Suprapubic skin (tissue), 4 donors: Measurements from ENCODE around the gene AGO1. TPM values are rescaled to one million over a fixed set of nuclear protein-coding genes. Genes with fewer than 3 reads are reported as not detected.
A peak's percentile ranks its signal among the peaks of the same experiment; 100 is the strongest.

Experiments used
- DNase-seq, 2 donors: peaks; one replicate each; pipeline ENCODE4 v3.0.0-alpha.2; 2019; ENCODE audit warnings: low spot score in 2 of 2
- H3K27ac ChIP-seq: fragments of 200-600 bp; sonication (generic); one replicate; pipeline ENCODE4 v1.5.1; 2019
- H3K27me3 ChIP-seq: fragments of 200-600 bp; sonication (generic); one replicate; pipeline ENCODE4 v1.5.1; 2019
- H3K36me3 ChIP-seq: fragments of 200-600 bp; sonication (generic); one replicate; pipeline ENCODE4 v1.5.1; 2019
- H3K4me1 ChIP-seq: fragments of 200-600 bp; sonication (generic); one replicate; pipeline ENCODE4 v1.5.1; 2019
- H3K4me3 ChIP-seq: fragments of 200-600 bp; sonication (generic); one replicate; pipeline ENCODE4 v1.5.1; 2019; ENCODE audit warnings: mild to moderate bottlenecking
- H3K9me3 ChIP-seq: fragments of 200-600 bp; sonication (generic); one replicate; pipeline ENCODE4 v1.5.1; 2019
- CTCF ChIP-seq, 2 donors: fragments of 200-600 bp in 1 of 2; fragments of 450-650 bp in 1 of 2; sonication (generic) in 1 of 2; IDR thresholded peaks; one replicate each; pipeline ENCODE4 v1.5.1; 2016 to 2019; ENCODE audit warnings: antibody characterized with exemption in 2 of 2, mild to moderate bottlenecking in 1 of 2, moderate library complexity in 1 of 2
- EP300 ChIP-seq: sonication (generic); formaldehyde crosslinking; IDR thresholded peaks from one replicate; pipeline ENCODE4 v1.6.1; 2017; ENCODE audit warnings: antibody characterized with exemption
- POLR2A ChIP-seq, 2 donors: fragments of 450-650 bp; IDR thresholded peaks; one replicate each; pipeline ENCODE4 v1.6.1; 2017; ENCODE audit warnings: antibody characterized with exemption in 2 of 2, mild to moderate bottlenecking in 2 of 2, moderate library complexity in 2 of 2
- POLR2AphosphoS5 ChIP-seq, 3 donors: sonication (generic); formaldehyde crosslinking; IDR thresholded peaks; one replicate each; pipeline ENCODE4 v1.6.1; 2017; ENCODE audit warnings: antibody characterized with exemption in 3 of 3
- WGBS: methylation state at CpG from one replicate; pipeline ENCODE4 v1.1.5; 2018; 5-methylcytosine and 5-hydroxymethylcytosine counted together
- total RNA-seq, 4 donors: library from RNA; depleted of rRNA; stranded (reverse); fragments of >200 nt; gene quantifications; one replicate each; pipeline ENCODE4 v1.1.0, GENCODE V29; 2016

Gene AGO1
- total RNA-seq, 4 donors from 2014 or later = 21.6 to 48.4 (median 35.4) TPM

- H3K4me3 ChIP-seq = peak overlapping the region; percentile 74
- no peaks in the 10 kb centered on the region for H3K9me3 ChIP-seq
- peaks cover 32% of the 10 kb centered on the region for H3K4me1 ChIP-seq
- H3K27ac ChIP-seq = peak overlapping the region; percentile 99
- no peaks in the 10 kb centered on the region for H3K36me3 ChIP-seq
- no peaks in the 10 kb centered on the region for H3K27me3 ChIP-seq
- TF ChIP-seq POLR2A (IDR thresholded peaks at IDR 0.05) = no peak
- no peak for TF ChIP-seq POLR2AphosphoS5 (IDR thresholded peaks at IDR 0.05)
- no peak for TF ChIP-seq CTCF (IDR thresholded peaks at IDR 0.05)
- TF ChIP-seq EP300 = no peak
- whole genome bisulfite sequencing = 1% methylated on average over 15 of the region's 15 CpGs
- peak in 1 of 2 donors; percentile 79 for DNase-seq
Observed at GRCh38 chr1:35929730-35930592, 47.0 kb downstream of the AGO1 start.

GRCh38 chr1:35930593-35931445, 47.8 kb downstream of the AGO1 start, which contains the start of gene AGO3:
Gene AGO3 (plus strand): TSS chr1:35931105. CDS start chr1:35931427, 322 bp downstream.
- no peaks in the 10 kb centered on the region for H3K27me3 ChIP-seq
- H3K4me1 ChIP-seq = peaks cover 32% of the 10 kb centered on the region
- DNase-seq = peak; percentile 90 to 93
- peak within 1 kb of the TSS; percentile 99 for H3K27ac ChIP-seq
- H3K4me3 ChIP-seq = peak within 1 kb of the TSS; percentile 74
- H3K9me3 ChIP-seq = no peaks in the 10 kb centered on the region
- WGBS = 0% methylated on average over 17 of the region's 112 CpGs
- H3K36me3 ChIP-seq = no peaks in the 10 kb centered on the region
- TF ChIP-seq POLR2A (IDR thresholded peaks at IDR 0.05) (peak in 1 of 2 donors; percentile 83), EP300 (no peak), CTCF (IDR thresholded peaks at IDR 0.05) (no peak), POLR2AphosphoS5 (IDR thresholded peaks at IDR 0.05) (peak in 1 of 3 donors; percentile 24)

- Histone ChIP-seq H3K36me3 (no peaks in the 10 kb centered on the region), H3K27me3 (no peaks in the 10 kb centered on the region), H3K9me3 (no peaks in the 10 kb centered on the region), H3K27ac (peak overlapping the region; percentile 99), H3K4me1 (peaks cover 32% of the 10 kb centered on the region), H3K4me3 (peak overlapping the region; percentile 74)
- DNase-seq = peak in 1 of 2 donors; percentile 66
- TF ChIP-seq CTCF (IDR thresholded peaks at IDR 0.05) = no peak
- no peak for TF ChIP-seq POLR2AphosphoS5 (IDR thresholded peaks at IDR 0.05)
- no peak for TF ChIP-seq EP300
- TF ChIP-seq POLR2A (IDR thresholded peaks at IDR 0.05) = no peak
- under 1% methylated on average over 23 of the region's 28 CpGs for WGBS
Observed at GRCh38 chr1:35931446-35932157, 48.6 kb downstream of the AGO1 start.

GRCh38 chr1:35932158-35932636, 49.2 kb downstream of the AGO1 start:
- no peak for DNase-seq
- Histone ChIP-seq H3K9me3 (no peaks in the 10 kb centered on the region), H3K27ac (peak overlapping the region; percentile 99), H3K4me1 (peaks cover 32% of the 10 kb centered on the region), H3K27me3 (no peaks in the 10 kb centered on the region), H3K4me3 (peak overlapping the region; percentile 74), H3K36me3 (no peaks in the 10 kb centered on the region)
- WGBS = 36% methylated on average over 7 of the region's 7 CpGs
- no peak for TF ChIP-seq CTCF (IDR thresholded peaks at IDR 0.05)
- no peak for TF ChIP-seq EP300
- no peak for TF ChIP-seq POLR2AphosphoS5 (IDR thresholded peaks at IDR 0.05)
- TF ChIP-seq POLR2A (IDR thresholded peaks at IDR 0.05) = no peak
